Stimulated activated CD8-positive, alpha-beta memory T cell treated with anti-CD3 and anti-CD28 coated beads, Interleukin-4, amount 100 ng/mL, for 4 hours (primary cell): ENCODE results near the gene BRMS1.
"Not testable (repeated sequence)": the region's sequence is repeated elsewhere in the genome, so short reads cannot be mapped to it uniquely, and the experiment has no call there.

Source experiments
- DNase-seq, 2 donors: peaks; one replicate each; pipeline ENCODE4 v3.0.0-alpha.2; 2020; ENCODE audit warnings: low read depth in 2 of 2, low spot score in 1 of 2

Gene BRMS1

GRCh38 chr11:66324664-66325063 lies 20.2 kb downstream of the BRMS1 start:
- DNase-seq: no peak

DNA sequence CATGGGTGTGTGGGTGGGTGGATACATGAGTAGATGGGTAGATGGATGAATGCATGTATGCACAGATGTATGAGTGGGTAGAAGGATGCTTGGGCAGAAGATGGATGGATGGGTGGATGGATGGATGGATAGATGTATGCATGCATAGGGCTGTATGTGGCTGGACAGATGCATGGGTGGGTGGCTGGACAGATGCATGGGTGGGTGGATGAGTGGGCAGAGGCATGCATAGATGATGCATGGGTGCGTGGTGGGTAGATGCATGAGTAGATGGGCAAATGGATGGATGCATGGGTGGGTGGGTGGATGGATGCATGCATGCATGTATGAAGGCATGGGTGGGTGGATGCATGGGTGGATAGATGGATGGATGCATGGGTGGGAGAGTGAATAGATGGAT lies 21.2 kb downstream of the BRMS1 start:
- no peak for DNase-seq

DNA sequence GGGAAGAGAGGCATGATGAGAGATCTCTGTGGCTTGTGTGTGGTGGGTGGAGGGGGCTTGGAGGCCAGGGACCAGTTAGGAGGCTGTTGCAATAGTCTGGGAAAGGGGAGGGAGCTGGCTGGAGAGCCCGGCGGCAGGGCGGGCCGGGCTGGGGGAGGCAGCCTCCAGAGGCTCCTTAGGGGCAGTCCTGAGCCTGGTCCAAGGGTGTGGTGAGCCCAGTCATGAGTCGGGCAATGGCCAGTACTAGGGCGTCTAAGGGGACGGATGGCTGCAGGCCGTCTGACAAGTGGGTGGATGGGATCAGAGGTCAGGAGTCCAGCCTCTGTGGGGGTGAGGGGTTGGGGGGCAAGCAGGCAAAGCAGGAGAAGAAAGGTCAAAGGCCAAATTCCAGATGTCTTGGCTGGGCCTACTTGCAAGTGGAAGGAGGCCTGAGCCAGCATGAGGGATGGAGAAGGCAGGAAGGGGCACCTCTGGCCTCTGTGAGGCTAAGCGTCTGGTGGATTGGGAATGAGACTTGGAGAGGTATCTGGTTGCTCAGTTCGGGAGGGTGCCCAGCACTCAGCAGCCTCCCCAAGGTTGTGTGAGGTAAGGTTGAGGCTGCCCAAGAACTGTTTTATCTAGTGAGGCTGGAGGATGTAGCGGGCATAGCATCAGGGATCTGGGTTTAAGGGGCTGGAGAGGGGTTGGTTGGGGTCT lies 22.0 kb downstream of the BRMS1 start:
- no peak for DNase-seq

DNA sequence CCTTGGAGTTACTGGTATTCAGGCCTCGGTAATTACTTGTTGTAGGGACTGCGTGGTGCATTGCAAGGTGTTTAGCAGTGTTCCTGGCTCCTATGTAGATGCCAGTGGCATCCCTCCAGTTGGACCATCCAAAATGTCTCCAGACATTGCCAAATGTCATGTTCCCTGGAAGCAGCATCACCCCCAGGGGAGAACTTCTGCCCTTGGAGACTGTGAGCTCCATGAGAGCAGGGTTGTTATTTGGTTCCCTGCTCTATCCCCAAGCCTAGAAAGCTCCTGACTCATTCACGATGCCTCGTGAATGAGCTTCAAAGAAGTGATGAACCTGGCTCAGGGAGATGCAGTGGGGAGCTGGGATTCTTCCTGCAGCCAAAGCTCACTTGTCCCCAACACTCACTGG lies 23.3 kb downstream of the BRMS1 start:
- no peak for DNase-seq

- DNase-seq: not testable (repeated sequence)
Observed at GRCh38 chr11:66320748-66321147, 24.2 kb downstream of the BRMS1 start.

DNA sequence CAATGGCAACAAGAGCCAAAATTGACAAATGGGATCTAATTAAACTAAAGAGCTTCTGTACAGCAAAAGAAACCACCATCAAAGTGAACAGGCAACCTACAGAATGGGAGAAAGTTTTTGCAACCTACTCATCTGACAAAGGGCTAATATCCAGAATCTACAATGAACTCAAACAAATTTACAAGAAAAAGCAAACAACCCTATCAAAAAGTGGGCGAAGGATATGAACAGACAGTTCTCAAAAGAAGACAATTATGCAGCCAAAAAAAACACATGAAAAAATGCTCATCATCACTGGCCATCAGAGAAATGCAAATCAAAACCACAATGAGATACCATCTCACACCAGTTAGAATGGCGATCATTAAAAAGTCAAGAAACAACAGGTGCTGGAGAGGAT lies 24.6 kb downstream of the BRMS1 start:
- DNase-seq: not testable (repeated sequence)

DNA sequence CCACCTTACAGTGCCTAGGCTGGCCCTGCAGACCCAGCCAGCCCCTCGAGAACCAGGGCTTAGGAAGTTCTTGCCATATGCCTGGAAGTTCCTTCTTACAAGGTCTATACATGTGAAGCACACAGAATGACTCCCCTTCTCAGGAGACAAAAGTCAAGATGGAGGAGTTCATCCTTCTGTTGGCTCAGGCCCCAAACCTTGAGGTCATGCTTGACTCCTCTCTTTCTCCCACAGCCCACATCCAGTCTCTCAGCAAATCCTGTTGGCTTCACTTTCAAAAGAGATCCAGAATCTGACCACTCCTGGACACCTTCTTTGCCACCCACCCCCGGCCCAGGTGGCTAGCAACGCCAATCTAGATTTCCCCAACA lies 26.3 kb downstream of the BRMS1 start:
- DNase-seq: no peak

DNA sequence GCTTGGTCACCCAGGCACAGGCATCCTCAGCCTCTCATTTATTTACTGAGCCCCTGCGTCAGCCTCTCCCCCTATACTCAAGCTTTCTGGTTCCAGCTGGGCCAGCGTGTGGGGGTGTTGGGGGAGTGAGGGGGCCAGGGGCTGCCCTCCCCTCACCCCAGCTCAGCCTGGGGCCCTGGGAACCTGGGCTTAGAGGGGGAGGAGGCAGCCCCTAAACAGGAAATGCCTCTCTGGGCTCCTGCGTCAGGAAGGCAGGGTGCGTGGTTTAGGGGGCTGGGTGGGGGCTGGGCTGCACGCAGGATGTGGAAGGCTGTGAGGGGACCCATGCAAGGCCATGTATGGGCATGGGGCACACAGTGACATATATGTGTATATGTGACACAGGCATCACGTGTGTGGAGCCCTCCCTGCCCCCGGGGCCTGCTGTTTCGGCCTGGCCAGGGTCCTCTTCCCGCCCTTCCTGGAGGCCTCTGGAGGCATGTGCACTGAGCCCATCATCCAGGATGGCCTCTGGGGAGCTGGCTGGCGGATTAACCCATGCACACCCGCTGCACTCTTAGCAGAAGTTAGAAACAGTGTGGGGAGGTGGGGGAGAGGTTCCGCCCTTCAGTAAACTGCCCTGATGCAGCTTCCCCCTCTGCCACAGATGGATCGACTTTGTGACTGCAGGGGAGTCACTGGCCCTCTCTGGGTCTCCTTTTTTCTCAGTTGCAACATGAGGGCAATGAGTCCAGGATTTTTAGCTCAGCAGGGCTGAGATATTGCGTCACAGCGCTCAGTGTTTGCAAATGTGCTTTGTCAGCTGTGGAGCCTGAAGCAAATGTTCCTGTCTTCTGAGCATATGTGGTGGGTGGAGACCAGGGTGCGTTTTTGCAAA lies 26.9 kb downstream of the BRMS1 start:
- peak in 1 of 2 donors; percentile 39 for DNase-seq

- DNase-seq: no peak
Observed at GRCh38 chr11:66317322-66317722, 27.6 kb downstream of the BRMS1 start.

DNA sequence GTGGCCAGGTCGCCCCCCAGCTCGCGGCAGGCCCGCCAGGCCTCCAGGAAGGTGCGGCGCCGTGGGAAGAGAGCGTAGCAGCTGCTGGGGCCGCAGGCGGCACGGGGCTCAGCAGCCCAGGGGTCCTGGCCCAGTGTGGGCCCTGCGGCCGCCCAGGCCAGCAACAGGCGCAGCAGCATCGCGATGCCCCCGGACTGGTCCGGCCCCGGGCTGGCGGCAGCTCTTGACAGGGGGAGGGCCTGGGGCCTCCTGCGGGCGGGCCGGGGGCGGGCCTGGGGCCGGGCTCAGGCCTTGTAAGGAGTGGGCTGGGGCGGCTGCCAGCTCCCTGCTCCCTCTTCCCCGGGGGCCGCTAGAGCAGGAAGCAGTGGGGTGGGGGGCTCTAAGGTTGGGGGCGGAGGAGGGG lies 28.1 kb downstream of the BRMS1 start, which contains the start of gene CD248:
CD248 (minus strand) TSS at position 196 of the 403 bp plus-strand sequence; CDS start at position 179, 17 bp downstream.
- DNase-seq: no peak

DNA sequence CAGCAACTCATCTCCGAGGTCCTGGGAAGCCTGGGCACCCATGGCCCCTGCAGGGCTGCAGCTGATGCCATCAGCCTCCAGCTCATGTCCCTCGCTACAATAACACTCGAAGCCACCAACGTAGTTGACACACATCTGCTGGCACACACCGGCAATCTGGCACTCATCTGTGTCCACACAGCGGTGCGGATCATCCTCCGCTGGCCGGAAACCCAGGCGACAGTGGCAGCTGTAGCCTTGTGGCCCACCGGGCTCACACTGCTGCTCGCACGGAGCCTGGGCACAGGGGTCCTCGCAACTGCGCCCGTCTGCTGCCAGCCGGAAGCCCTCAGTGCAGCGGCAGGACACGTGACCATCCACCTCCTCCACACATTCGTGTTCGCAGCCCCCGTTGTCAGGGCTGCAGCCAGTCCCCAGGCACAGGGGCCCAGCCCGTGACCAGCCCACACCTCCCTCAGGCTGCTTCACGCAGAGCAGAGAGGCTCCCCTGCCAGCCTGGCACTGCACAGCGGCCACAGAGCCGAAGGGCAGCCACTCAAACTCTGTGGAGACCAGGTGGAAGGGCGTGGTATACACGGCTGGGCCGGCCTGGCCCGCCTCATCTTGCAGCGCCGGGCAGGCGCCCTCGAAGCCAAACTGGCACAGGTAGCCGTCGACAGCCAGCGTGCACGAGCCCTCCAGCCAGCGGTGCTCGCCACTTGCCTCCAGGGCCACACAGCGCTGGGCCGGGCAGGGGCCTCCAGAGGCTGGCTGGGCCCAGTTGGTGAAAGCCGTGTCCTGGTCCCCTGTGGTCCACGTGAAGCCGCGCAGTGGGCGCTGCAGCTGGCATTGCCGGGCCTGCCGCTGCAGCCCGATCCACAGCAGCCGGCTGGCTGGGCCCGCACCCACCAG lies 28.7 kb downstream of the BRMS1 start:
- DNase-seq: no peak

- DNase-seq: no peak
Observed at GRCh38 chr11:66315498-66315885, 29.4 kb downstream of the BRMS1 start.

GRCh38 chr11:66314561-66315497 lies 30.1 kb downstream of the BRMS1 start:
- no peak for DNase-seq

- DNase-seq: no peak
Observed at GRCh38 chr11:66314186-66314501, 30.8 kb downstream of the BRMS1 start.

GRCh38 chr11:66313321-66314185 lies 31.4 kb downstream of the BRMS1 start:
- DNase-seq: no peak

DNA sequence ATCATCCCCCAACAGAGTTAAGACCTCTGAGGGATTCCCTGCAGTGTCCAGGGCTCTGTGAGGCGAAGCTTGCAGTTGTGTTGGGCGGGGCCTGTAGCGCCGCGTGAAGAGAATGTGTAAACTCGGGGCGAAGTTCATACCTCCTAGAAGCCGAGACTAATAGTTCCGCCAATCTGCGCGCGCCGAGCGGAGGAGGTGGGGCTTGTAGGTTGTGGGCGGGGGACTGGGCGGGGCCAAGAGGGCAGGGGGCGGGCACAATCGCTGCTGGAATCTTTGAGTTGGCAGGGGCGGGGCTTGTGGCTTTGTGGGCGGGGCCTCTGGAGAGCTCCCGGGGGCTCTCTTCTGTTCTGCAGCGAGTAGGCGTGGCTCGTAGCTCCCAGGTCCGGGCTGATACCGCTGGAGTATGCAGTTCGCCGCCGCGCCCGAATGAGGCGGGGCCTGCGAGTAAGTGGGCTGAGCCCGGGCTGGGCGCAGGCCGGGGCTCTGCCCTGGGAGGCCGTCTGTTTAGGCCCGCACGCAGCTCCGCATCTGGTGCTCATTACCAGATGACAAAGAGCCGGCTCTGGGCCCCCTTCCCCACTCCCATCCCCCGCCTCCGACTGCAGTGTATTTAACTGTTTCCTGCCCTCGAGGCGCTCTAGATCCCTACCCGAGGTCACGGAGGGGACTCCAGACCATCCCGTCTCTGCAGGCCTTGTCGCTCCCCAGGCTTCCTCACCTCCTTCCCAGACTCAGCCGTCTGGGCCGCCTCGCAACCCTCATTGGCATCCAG lies 32.2 kb downstream of the BRMS1 start:
- DNase-seq: peak; percentile 93 to 97

DNA sequence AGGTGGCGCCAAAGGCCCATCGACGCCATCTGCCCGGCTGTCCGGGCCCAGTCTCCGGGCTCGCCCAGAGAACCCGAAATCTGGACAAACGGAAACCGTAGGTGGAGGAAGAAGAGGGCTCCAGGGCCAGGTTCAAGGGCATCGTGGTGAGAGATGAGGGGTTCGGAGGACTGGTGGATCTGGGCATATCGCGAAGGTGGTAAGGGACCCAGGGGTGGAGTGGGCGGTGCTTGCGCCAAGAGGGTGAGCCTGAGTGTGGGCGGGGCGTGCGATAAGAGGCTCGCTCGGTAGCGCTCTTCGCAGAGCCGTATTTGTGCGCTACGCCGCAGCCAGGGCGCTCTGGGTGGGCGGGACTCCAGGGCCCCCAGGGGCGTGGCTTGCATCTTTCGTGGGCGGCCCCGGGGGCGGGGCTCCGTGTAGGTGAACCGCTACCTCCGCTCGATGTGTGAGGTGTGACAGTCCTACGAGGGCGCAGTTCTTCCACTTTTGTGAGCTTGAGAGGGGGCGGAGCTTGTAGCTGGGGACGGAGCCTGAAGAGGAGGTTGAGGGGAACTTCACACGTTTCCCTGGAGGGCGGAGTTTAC lies 32.8 kb downstream of the BRMS1 start:
- peak; percentile 97 to 98 for DNase-seq

DNA sequence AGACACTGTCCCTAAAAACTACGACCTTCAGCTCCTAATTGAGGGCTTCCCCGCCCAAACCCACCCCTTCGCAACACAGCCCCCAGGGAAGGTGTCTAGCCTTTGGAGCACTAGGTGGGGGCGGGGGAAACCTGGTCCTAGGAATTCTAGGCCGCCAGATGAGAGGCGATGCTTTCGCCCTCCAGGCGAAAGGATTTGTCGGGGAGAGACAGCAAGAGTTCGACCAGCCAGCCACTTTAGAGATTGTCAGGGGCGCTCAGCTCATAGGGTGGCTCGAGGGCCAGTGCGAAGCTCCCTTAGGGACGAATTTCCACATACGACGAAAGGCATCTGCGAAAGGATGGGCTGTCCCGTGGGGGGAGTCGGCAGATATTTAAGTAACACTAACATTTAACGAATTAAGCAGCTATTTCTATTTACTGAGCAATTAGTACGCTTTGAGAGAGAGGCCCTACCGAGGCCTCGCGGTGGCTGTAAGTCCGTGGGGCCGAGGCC lies 33.4 kb downstream of the BRMS1 start:
- DNase-seq: no peak
